GM18909 (cell line): ENCODE results near the gene TLCD2.
"Not testable (repeated sequence)": the region's sequence is repeated elsewhere in the genome, so short reads cannot be mapped to it uniquely, and the experiment has no call there.

Experiments
- ATAC-seq: cut with Tn5 transposase; IDR thresholded peaks from one replicate; pipeline ENCODE4 v1.9.1; 2021; ENCODE audit warnings: mild to moderate bottlenecking; ENCODE audit not compliant: unreplicated experiment, poor library complexity

TLCD2 gene

GRCh38 chr17:1736348-1737281 is 26.4 kb upstream of the TLCD2 start:
- no peak for ATAC-seq

- no peak for ATAC-seq
Measured at GRCh38 chr17:1735834-1736347, 25.7 kb upstream of the TLCD2 start.

GRCh38 chr17:1735418-1735817 is 25.2 kb upstream of the TLCD2 start:
- no peak for ATAC-seq

GRCh38 chr17:1733759-1734158 is 23.6 kb upstream of the TLCD2 start:
- no peak for ATAC-seq

GRCh38 chr17:1732833-1733321 is 22.7 kb upstream of the TLCD2 start:
- no peak for ATAC-seq

- no peak for ATAC-seq
Measured at GRCh38 chr17:1732241-1732832, 22.2 kb upstream of the TLCD2 start.

- ATAC-seq = no peak
Measured at GRCh38 chr17:1731194-1731506, 21.0 kb upstream of the TLCD2 start.

GRCh38 chr17:1730326-1731193 is 20.4 kb upstream of the TLCD2 start:
- ATAC-seq = no peak

- no peak for ATAC-seq
Measured at GRCh38 chr17:1729966-1730325, 19.8 kb upstream of the TLCD2 start.

- ATAC-seq = no peak
Measured at GRCh38 chr17:1727876-1728630, 17.9 kb upstream of the TLCD2 start.

GRCh38 chr17:1727258-1727789 is 17.1 kb upstream of the TLCD2 start:
- no peak for ATAC-seq

- ATAC-seq = no peak
Measured at GRCh38 chr17:1726626-1727257, 16.6 kb upstream of the TLCD2 start.

- no peak for ATAC-seq
Measured at GRCh38 chr17:1725642-1726511, 15.7 kb upstream of the TLCD2 start.

GRCh38 chr17:1724869-1725641 is 14.9 kb upstream of the TLCD2 start:
- peak; percentile 37 for ATAC-seq

- peak; percentile 62 for ATAC-seq
Measured at GRCh38 chr17:1724351-1724868, 14.2 kb upstream of the TLCD2 start, which contains the start of gene WDR81. Gene WDR81 (plus strand): TSS chr17:1724704. CDS start chr17:1724960, 256 bp downstream.

- ATAC-seq = not testable (repeated sequence)
Measured at GRCh38 chr17:1722022-1722421, 11.8 kb upstream of the TLCD2 start.

GRCh38 chr17:1720856-1721386 is 10.7 kb upstream of the TLCD2 start:
- no peak for ATAC-seq
